Transverse colon (tissue), 4 donors: Measurements from ENCODE around the gene LEPR.

Experiments
- CTCF ChIP-seq, 5 experiments: fragments of 200-600 bp in 3 of 5; fragments of 450-650 bp in 2 of 5; sonication (generic) in 3 of 5; IDR thresholded peaks; 1 replicate in 2 of 5; 2 replicates in 3 of 5; pipeline ENCODE4 v1.5.1; 2016 to 2017; ENCODE audit warnings: antibody characterized with exemption in 5 of 5, inconsistent platforms in 3 of 5, mild to moderate bottlenecking in 2 of 5, moderate library complexity in 1 of 5
- POLR2A ChIP-seq: fragments of 450-650 bp; IDR thresholded peaks from one replicate; pipeline ENCODE4 v1.6.1; 2016; ENCODE audit warnings: antibody characterized with exemption, mild to moderate bottlenecking, moderate library complexity
- POLR2AphosphoS5 ChIP-seq, 3 donors: sonication (generic); formaldehyde crosslinking; IDR thresholded peaks; one replicate each; pipeline ENCODE4 v1.6.1; 2016; ENCODE audit warnings: antibody characterized with exemption in 3 of 3

DNA sequence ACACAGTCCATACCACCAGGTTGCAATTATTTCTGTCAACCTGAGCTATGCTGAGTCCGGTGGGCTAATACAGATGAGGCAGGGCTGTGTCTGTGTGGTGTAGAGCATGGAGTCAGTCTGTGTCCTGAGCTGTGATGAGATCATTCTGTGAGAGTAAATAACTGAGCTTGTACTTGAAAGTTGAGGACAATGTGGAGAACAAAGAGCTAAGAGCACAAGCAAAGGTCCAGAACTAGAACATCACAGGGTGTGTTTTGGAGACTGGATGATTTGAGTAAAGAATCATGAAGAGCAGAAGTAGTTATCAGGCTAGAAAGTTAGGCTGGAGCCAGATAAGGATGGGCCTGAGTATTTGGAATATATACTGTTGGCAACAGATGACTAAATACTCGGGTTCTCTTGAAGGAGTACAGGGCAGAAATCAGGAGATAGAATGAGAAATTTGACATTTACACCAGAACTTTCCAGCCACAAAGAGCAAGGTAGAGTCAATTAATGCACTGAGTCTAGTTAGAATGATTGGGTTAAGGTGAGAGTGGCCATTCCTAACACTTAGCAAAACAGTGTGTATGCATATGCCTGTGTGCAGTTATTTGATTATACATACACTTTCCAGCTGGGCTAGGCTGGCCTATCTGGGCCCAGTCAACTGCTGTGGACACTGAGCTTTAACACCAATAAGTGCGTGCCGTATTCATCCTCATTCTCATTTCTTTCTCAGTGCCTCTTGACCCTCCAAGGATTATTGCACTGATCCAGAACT, 48.8 kb downstream of the LEPR start:
- TF ChIP-seq CTCF (IDR thresholded peaks at IDR 0.05) (no peak), POLR2AphosphoS5 (IDR thresholded peaks at IDR 0.05) (no peak), POLR2A (no peak)
